ENCODE data around the gene SLX4IP.

The SLX4IP gene

DNA sequence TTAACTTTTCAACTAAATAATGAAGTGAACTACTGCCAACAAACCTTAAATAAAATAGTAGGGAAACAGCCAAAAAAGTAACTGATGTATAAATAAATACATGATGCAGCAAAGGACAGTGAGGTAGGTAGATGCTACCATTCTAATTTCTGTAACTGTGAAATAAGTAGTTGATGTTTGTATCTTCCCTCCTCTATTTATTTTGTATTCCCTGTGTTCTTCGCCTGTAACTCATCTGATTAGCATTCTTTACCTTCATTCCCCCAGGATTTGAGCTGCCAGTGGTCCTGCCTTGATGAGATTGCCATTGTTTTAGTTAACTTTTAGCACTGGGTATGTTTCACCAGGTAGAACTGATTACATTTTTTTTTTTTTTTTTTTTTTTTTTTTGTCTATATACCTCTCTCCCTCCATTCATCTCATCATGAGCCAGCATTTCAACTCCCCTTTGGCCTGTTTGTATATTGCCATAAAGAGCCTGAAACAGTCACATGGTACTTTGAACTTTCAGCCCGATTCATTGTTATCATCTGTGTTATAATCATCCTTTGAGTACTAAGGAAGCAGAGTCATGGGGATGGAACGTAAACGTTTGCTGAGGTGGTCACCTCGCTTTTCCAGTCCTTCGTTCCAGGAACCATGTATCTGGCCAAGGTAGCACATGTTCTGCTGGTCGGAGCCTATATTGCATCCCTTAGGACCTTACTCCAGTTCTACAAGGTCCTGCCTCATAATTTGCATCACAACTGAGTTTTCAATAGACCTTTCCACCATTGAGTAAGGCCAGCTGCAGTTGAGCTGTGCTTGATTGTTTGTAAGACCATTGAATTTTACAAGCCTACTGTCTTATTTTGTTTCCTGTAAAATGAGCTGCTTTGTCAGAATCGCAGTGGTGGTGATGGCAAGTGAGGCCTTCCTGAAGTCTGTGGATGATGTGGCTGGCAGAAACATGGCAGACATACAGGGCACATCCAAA, 131.1 kb downstream of the SLX4IP start:
- H3K27ac ChIP-seq: no peak overlapping the region

DNA sequence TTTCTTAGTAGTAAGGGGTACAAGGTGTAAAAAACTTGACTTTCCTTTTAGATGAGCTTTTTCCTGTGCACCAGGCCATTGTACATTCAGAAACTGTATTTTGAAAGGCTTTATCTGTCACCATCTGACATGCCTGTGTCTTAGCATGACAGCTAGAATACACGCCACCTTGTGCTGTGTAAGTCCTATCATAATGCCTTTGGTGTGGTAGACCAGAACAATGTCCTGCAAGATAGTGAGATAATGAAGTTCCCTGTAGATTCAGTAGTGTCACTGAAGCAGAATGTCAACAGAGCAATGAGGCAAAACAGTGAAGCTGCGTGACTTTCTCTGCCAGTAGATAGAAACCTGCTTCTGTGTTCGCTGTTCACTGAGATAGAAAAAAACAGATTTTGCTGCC, 132.9 kb downstream of the SLX4IP start:
- no peak for TF ChIP-seq FOXP2 (optimal IDR thresholded peaks at IDR 0.05; ENCODE audit: control extremely low read depth, extremely low read length, insufficient read depth)
- TF ChIP-seq EZH2 (IDR thresholded peaks at IDR 0.05): no peak
- TF ChIP-seq POLR2AphosphoS5 (IDR thresholded peaks at IDR 0.05; ENCODE audit: borderline replicate concordance, low read depth, low read length): no peak
- no peaks in the 10 kb centered on the region for H3K9me3 ChIP-seq (ENCODE audit: low read depth, low read length)
- no peak overlapping the region for H3K4me3 ChIP-seq
- no peak overlapping the region for H3K27ac ChIP-seq
- H3K36me3 ChIP-seq (ENCODE audit: insufficient read depth, low read length): no peaks in the 10 kb centered on the region
- no peak for DNase-seq (ENCODE audit: low read depth, low spot score)
- no peak overlapping the region for H3K9ac ChIP-seq (ENCODE audit: insufficient read length)

More for the DNA sequence above, 131.1 kb downstream of the SLX4IP start:
- Histone ChIP-seq H3K36me3 (ENCODE audit: insufficient read depth, low read length) (no peaks in the 10 kb centered on the region), H3K9me3 (ENCODE audit: low read depth, low read length) (no peaks in the 10 kb centered on the region), H3K4me3 (no peak overlapping the region), H3K9ac (ENCODE audit: insufficient read length) (no peak overlapping the region)
- no peak for DNase-seq (ENCODE audit: low read depth, low spot score)
- TF ChIP-seq FOXP2 (optimal IDR thresholded peaks at IDR 0.05; ENCODE audit: control extremely low read depth, extremely low read length, insufficient read depth): no peak
- no peak for TF ChIP-seq EZH2 (IDR thresholded peaks at IDR 0.05)
- no peak for TF ChIP-seq POLR2AphosphoS5 (IDR thresholded peaks at IDR 0.05; ENCODE audit: borderline replicate concordance, low read depth, low read length)

DNA sequence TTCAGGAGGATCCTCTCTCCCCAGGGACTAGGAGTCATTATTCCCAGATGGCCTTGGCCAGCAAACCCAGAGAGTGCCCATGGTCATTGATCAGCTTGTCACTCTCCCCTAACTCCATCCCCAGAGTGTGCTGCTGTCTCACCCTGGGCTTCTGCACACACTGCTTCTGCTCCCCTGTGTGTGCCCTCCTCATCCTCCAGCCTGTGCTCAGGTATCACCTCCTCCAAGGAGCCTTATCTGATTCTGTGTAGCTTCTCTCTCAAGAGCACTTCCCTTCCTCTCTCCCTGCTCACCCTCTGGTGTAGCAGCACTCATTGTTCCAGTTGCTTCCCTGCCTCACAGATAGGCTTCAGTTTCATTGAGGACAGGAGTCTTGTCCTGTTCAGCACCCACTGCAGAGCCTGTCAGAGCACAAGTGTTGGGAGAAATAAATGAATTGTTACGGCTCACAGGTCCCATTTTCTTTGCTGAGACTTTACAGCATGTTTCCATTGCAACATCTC, 136.3 kb downstream of the SLX4IP start:
- DNase-seq (ENCODE audit: low read depth, low spot score): no peak
- TF ChIP-seq EZH2 (IDR thresholded peaks at IDR 0.05) (no peak), POLR2AphosphoS5 (IDR thresholded peaks at IDR 0.05; ENCODE audit: borderline replicate concordance, low read depth, low read length) (no peak), FOXP2 (optimal IDR thresholded peaks at IDR 0.05; ENCODE audit: control extremely low read depth, extremely low read length, insufficient read depth) (no peak)

DNA sequence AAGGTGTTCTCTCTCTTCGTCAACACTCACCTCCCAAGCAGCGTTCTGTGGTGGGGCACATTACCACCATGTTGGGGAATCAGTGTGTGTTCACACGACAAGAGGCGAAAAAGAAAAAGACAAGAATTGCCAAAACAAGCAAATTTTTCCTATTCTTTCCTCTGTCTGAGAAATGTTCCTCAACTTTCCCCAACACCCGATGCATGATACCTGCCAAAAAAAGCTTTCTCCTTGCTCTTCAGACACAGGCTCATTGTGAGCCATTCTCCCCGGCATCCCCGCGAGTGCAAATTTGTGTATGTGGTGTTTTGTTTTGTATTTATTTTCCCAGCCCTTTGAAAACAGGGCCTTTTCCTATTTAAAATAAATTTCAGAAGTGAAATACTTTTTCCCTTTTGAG, 137.7 kb downstream of the SLX4IP start:
- DNase-seq (ENCODE audit: low read depth, low spot score): no peak
- TF ChIP-seq FOXP2 (optimal IDR thresholded peaks at IDR 0.05; ENCODE audit: control extremely low read depth, extremely low read length, insufficient read depth) (no peak), POLR2AphosphoS5 (IDR thresholded peaks at IDR 0.05; ENCODE audit: borderline replicate concordance, low read depth, low read length) (no peak)
- H3K9ac ChIP-seq (ENCODE audit: insufficient read length): no peak overlapping the region
- H3K4me3 ChIP-seq: no peak overlapping the region
- no peaks in the 10 kb centered on the region for H3K9me3 ChIP-seq (ENCODE audit: low read depth, low read length)
- no peak overlapping the region for H3K27ac ChIP-seq
- H3K36me3 ChIP-seq (ENCODE audit: insufficient read depth, low read length): no peaks in the 10 kb centered on the region

More for the DNA sequence above, 136.3 kb downstream of the SLX4IP start:
- no peaks in the 10 kb centered on the region for H3K36me3 ChIP-seq (ENCODE audit: insufficient read depth, low read length)
- H3K27ac ChIP-seq: no peak overlapping the region
- H3K4me3 ChIP-seq: no peak overlapping the region
- no peaks in the 10 kb centered on the region for H3K9me3 ChIP-seq (ENCODE audit: low read depth, low read length)
- H3K9ac ChIP-seq (ENCODE audit: insufficient read length): no peak overlapping the region

DNA sequence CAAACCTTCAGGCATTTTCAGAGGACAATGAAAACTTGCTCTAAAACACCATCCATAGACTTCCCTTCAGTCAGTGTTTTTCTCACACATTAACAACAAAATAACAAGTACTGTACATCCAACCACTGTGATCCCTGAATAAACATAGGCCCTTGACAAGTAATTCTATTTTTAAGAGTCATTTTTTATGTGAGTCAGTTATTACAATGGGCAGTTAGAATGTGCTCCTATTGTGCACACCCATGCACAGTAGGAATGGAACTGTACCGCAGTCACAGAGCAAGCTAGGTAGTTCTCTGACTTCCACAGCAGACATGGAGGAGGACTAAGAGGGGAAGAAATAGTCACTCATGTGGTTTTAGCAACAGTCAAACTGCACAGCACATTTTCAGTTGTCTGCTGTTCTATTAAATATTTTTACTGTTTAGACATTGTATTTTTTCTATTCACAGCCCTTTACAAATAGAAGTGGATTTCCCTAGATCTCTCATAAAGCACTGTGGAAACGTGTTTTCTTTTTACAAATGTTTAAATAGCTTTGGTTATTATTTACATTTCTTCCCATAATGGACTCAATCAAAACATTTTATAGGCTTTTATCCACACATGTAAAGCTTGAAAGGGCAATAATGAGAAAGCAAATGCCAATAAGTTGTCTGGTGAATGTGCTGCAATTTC, 138.3 kb downstream of the SLX4IP start:
- Histone ChIP-seq H3K36me3 (ENCODE audit: insufficient read depth, low read length) (no peaks in the 10 kb centered on the region), H3K9me3 (ENCODE audit: low read depth, low read length) (no peaks in the 10 kb centered on the region), H3K27ac (no peak overlapping the region), H3K9ac (ENCODE audit: insufficient read length) (no peak overlapping the region), H3K4me3 (no peak overlapping the region)
- DNase-seq (ENCODE audit: low read depth, low spot score): no peak
- TF ChIP-seq EZH2 (IDR thresholded peaks at IDR 0.05) (no peak), FOXP2 (optimal IDR thresholded peaks at IDR 0.05; ENCODE audit: control extremely low read depth, extremely low read length, insufficient read depth) (no peak), POLR2AphosphoS5 (IDR thresholded peaks at IDR 0.05; ENCODE audit: borderline replicate concordance, low read depth, low read length) (no peak)

DNA sequence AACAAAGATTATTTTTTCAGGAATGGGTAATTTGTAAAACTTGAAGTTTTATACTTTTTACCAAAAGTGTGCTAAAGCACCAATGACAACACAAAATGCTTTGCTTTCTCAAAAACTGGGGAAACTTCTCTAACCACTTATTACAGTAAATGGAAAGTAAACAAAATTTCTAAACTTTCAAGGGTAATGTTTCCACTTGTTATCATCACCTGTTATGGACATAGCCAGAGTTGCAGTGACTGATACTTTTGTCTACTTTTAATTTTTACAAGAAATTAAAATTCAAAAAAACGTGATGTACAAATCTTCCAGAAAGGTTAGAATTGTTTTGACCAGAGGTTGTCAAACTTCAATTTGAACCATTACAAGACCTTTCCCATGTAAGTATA, 138.8 kb downstream of the SLX4IP start:
- TF ChIP-seq FOXP2 (optimal IDR thresholded peaks at IDR 0.05; ENCODE audit: control extremely low read depth, extremely low read length, insufficient read depth) (no peak), EZH2 (IDR thresholded peaks at IDR 0.05) (no peak)
- Histone ChIP-seq H3K4me3 (no peak overlapping the region), H3K9ac (ENCODE audit: insufficient read length) (no peak overlapping the region), H3K9me3 (ENCODE audit: low read depth, low read length) (no peaks in the 10 kb centered on the region), H3K27ac (no peak overlapping the region), H3K36me3 (ENCODE audit: insufficient read depth, low read length) (no peaks in the 10 kb centered on the region)
- no peak for DNase-seq (ENCODE audit: low read depth, low spot score)

DNA sequence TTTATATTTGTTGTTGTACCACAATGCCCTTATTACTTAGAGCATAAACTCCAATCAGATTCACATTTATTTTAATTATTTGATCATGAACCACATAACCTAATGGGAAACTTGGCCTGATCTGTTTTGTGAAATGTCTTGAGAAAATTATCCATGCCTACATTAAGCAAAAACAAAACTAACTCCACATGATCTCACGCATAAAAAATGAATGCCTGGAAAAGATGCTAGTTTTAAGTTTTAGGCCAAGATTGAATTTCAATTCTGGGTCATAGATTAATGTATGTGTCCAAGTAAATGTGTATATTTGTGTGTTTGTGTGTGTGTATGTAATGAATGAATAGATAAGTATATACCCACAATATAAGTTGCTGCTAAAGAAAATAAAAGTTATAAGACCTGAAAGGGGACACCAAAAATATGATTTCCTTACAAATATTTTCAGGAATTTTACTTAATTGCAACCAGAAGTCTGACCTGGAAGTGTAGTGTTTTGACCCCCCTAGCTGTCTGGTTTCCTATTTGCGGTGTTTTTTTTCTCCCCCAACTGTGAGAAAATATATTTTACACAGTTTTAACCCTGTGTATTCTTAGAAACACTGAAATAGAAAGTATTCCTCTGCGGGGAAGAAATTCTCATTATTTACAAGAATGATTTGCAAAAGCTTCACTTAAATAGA, 141.4 kb downstream of the SLX4IP start:
- H3K4me3 ChIP-seq: no peak overlapping the region
- DNase-seq (ENCODE audit: low read depth, low spot score): no peak
- H3K36me3 ChIP-seq (ENCODE audit: insufficient read depth, low read length): no peaks in the 10 kb centered on the region
- H3K9ac ChIP-seq (ENCODE audit: insufficient read length): no peak overlapping the region
- H3K27ac ChIP-seq: no peak overlapping the region
- H3K9me3 ChIP-seq (ENCODE audit: low read depth, low read length): no peaks in the 10 kb centered on the region
- TF ChIP-seq POLR2AphosphoS5 (IDR thresholded peaks at IDR 0.05; ENCODE audit: borderline replicate concordance, low read depth, low read length): no peak
- no peak for TF ChIP-seq EZH2 (IDR thresholded peaks at IDR 0.05)
- TF ChIP-seq FOXP2 (optimal IDR thresholded peaks at IDR 0.05; ENCODE audit: control extremely low read depth, extremely low read length, insufficient read depth): no peak

DNA sequence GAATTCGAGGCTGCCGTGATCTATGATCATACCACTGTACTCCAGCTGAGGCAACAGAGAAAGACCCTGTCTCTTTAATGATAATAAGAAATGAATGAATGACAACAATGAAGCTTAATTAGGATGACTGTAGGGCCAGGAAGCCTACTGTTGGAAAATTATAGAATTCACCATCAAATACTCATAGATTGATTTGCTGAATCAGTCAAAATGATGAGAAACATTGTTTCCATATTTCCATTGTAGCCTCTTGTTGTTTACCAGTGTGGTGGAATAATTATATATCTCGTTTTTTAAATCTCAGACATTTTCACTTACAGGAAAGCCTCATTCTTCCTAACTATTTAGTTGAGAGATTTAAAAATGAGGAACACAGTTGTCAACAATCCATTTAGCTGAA, 142.5 kb downstream of the SLX4IP start:
- no peak for DNase-seq (ENCODE audit: low read depth, low spot score)
- TF ChIP-seq FOXP2 (optimal IDR thresholded peaks at IDR 0.05; ENCODE audit: control extremely low read depth, extremely low read length, insufficient read depth): no peak
- TF ChIP-seq POLR2AphosphoS5 (IDR thresholded peaks at IDR 0.05; ENCODE audit: borderline replicate concordance, low read depth, low read length): no peak
- TF ChIP-seq EZH2 (IDR thresholded peaks at IDR 0.05): no peak
- no peak overlapping the region for H3K27ac ChIP-seq
- H3K4me3 ChIP-seq: no peak overlapping the region
- no peaks in the 10 kb centered on the region for H3K9me3 ChIP-seq (ENCODE audit: low read depth, low read length)
- H3K36me3 ChIP-seq (ENCODE audit: insufficient read depth, low read length): no peaks in the 10 kb centered on the region
- H3K9ac ChIP-seq (ENCODE audit: insufficient read length): no peak overlapping the region

Measured in SK-N-MC (cell line).